ENCODE data around the gene FKBP8.

FKBP8 gene

DNA sequence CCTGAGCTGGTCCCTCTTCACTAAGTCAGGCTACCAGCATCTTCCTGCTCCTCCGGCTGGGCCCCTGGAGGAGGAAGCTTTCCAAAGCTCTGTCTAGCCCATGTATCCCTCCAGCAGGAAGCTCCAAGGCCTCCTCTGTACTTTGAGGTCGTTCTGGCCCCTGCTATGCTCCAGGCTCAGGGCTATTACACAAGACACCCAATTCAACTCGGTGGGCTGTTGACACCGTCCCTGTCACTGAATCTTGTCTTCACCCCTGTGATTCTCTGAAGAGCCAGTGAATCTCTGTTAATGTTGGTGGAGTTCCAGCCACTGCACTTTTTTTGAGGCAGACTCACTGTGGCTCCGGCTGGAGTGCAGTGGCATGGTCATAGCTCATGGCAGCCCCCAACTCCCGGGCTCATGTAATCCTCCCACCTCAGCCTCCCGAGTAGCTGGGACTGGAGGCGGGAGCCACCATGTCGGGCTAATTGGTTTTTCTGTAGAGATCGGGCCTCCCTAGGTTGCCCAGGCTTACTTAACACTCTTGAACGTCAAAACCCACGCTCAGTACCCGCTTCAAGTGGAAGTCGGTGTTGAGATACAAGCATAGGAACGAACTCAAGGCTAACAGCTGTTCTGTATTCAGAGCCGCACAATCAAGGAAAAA lies 44.7 kb upstream of the FKBP8 start:
- TF ChIP-seq, protein P1, sequence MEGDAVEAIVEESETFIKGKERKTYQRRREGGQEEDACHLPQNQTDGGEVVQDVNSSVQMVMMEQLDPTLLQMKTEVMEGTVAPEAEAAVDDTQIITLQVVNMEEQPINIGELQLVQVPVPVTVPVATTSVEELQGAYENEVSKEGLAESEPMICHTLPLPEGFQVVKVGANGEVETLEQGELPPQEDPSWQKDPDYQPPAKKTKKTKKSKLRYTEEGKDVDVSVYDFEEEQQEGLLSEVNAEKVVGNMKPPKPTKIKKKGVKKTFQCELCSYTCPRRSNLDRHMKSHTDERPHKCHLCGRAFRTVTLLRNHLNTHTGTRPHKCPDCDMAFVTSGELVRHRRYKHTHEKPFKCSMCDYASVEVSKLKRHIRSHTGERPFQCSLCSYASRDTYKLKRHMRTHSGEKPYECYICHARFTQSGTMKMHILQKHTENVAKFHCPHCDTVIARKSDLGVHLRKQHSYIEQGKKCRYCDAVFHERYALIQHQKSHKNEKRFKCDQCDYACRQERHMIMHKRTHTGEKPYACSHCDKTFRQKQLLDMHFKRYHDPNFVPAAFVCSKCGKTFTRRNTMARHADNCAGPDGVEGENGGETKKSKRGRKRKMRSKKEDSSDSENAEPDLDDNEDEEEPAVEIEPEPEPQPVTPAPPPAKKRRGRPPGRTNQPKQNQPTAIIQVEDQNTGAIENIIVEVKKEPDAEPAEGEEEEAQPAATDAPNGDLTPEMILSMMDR (IDR thresholded peaks at IDR 0.05; ENCODE audit: insufficient read depth, missing control alignments): no peak
- no peak for DNase-seq (ENCODE audit: insufficient read length, low spot score)
- no peak for FAIRE-seq

DNA sequence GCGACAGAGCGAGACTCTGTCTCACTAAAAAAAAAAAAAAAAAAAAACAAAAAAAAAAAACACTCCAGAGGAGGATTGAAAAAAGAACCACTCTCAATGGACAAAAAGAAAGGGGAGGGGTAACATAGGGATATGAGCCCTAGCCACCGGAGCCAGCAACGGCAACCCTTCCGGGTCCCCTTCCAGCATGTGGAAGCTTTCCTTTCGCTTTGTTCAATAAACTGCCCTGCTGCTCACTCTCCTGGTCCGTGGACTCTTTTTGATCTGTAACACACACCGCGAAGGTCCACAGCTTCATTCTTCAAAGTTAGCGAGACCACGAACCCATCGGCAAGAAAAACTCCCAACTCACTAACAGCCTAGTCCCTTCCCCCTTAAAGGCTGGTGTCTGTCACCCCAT lies 44.2 kb upstream of the FKBP8 start:
- DNase-seq (ENCODE audit: insufficient read length, low spot score) (no peak), FAIRE-seq (no peak)
- TF ChIP-seq, protein P1 (IDR thresholded peaks at IDR 0.05; ENCODE audit: insufficient read depth, missing control alignments): no peak

DNA sequence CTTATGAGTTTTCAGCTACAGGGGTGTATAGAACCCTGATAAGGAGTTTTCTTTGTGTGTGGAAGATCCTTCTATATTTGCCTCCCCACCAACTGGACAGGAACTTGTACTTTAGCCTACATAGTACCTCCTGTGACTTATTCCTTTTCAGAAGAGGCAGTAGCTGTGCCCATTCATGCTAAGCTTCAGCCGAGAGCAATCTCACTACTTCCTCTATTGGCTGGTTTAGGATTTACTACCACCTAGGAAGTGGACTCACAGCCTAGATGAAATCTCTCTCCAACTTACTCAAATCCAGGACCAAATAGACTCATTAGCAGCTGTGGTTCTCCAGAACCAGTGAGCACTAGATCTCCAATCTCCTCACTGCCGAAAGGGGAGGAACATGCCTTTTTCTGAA lies 42.9 kb upstream of the FKBP8 start:
- no peak for FAIRE-seq
- TF ChIP-seq, protein P1 (IDR thresholded peaks at IDR 0.05; ENCODE audit: insufficient read depth, missing control alignments): no peak
- DNase-seq (ENCODE audit: insufficient read length, low spot score): no peak

DNA sequence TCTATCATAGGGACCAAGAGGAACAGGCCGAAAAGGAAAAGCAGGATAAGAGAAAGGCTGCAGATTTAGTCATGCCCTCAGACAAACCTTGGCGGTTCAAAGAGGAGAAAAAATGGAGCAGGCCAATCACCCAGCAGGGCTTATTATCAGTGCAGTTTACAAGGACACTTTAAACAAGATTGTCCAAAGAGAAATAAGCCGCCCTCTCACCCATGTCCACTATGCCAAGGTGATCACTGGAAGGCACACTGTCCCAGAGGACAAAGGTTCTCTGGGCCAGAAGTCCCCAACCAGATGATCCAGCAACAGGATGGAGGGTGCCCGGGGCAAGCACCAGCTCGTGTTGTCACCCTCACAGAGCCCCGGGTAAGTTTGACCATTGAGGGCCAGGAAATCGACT lies 36.9 kb upstream of the FKBP8 start:
- DNase-seq (ENCODE audit: insufficient read length, low spot score) (no peak), FAIRE-seq (no peak)
- TF ChIP-seq, protein P1 (IDR thresholded peaks at IDR 0.05; ENCODE audit: insufficient read depth, missing control alignments): no peak

DNA sequence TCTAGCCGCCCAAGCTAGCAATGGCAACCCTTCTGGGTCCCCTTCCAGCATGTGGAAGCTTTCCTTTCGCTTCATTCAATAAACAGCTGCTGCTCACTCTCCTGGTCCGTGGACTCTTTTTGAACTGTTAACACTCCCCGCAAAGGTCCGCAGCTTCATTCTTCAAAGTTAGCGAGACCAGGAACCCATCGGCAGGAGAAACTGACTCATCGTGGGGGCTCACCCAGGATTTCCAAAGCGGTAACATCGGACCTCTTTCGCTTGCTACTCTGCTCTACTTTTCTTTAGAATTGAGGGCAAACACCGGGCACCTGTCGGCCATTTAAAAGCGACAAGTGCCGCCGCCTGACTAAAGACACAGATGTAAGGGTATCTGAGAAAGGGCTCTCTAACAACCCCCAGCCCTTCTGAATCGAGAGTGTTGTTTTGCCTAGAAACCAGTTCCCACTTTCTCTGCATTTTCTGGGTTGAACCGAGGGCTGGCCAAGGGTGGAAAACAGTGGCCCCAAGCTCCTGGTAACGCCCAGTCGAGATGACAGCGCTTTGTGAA lies 34.1 kb upstream of the FKBP8 start:
- FAIRE-seq (no peak), DNase-seq (ENCODE audit: insufficient read length, low spot score) (no peak)
- TF ChIP-seq, protein P1 (IDR thresholded peaks at IDR 0.05; ENCODE audit: insufficient read depth, missing control alignments): no peak

DNA sequence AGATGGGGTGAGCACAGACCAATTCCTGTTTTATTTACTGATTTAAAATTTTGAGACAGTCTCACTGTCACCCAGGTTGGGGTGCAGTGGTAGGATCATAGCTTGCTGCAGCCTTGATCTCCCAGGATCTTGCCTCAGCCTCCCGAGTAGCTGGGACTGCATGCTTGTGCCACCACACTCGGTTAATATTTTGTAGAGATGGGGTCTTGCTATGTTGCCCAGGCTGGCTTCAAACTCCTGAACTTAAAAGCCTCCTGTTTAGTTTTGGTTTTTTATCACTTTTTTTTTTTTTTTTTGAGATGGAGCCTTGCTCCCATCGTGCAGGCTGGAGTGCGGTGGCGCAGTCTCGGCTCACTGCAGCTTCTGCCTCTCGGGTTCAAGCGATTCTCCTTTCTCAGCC lies 33.0 kb upstream of the FKBP8 start:
- FAIRE-seq (no peak), DNase-seq (ENCODE audit: insufficient read length, low spot score) (no peak)
- TF ChIP-seq, protein P1 (IDR thresholded peaks at IDR 0.05; ENCODE audit: insufficient read depth, missing control alignments): no peak

DNA sequence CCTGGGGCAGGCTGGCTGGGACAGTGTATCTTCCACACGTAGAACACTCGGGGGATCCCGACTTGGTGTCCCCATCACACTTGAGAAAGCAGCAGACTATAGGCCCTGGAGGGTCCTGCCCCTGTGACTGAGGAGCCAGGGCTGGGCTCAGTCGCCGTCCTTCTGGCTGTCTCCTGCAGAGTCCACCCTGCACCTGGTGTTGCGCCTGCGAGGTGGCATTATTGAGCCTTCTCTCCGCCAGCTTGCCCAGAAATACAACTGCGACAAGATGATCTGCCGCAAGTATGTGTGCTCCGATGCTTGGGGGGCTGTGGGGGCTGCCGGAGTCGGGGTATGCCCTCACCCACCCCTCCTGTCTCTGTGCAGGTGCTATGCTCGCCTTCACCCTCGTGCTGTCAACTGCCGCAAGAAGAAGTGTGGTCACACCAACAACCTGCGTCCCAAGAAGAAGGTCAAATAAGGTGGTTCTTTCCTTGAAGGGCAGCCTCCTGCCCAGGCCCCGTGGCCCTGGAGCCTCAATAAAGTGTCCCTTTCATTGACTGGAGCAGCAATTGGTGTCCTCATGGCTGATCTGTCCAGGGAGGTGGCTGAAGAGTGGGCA lies 31.4 kb upstream of the FKBP8 start:
- TF ChIP-seq, protein P1 (IDR thresholded peaks at IDR 0.05; ENCODE audit: insufficient read depth, missing control alignments): no peak
- DNase-seq (ENCODE audit: insufficient read length, low spot score): no peak
- no peak for FAIRE-seq
